Fibroblast of lung (primary cell): ENCODE results near the gene TMEM9. TPM values are rescaled to one million over a fixed set of nuclear protein-coding genes. Genes with fewer than 3 reads are reported as not detected.

Source experiments
- DNase-seq, 2 donors: peaks; one replicate each; pipeline versions ENCODE4 v3.0.0 to v3.0.0-alpha.2; 2010; ENCODE audit warnings: low read depth in 2 of 2
- H2AFZ ChIP-seq: 2 replicates; pipeline ENCODE4 v1.5.1; 2012; ENCODE audit warnings: low read length, control low read depth, inconsistent platforms
- H3K27ac ChIP-seq: 2 replicates; pipeline ENCODE4 v1.5.1; 2011; ENCODE audit warnings: low read length, control low read depth; ENCODE audit not compliant: insufficient read depth
- H3K27me3 ChIP-seq: 2 replicates; pipeline ENCODE4 v1.5.1; 2011; ENCODE audit warnings: mild to moderate bottlenecking, low read length; ENCODE audit not compliant: control insufficient read depth, insufficient read depth
- H3K36me3 ChIP-seq: 2 replicates; pipeline ENCODE4 v1.5.1; 2011; ENCODE audit warnings: low read length; ENCODE audit not compliant: control insufficient read depth, insufficient read depth
- H3K4me1 ChIP-seq: 2 replicates; pipeline ENCODE4 v1.5.1; 2011; ENCODE audit warnings: low read length; ENCODE audit not compliant: control insufficient read depth, insufficient read depth; ENCODE audit errors: extremely low read depth
- H3K4me2 ChIP-seq: 2 replicates; pipeline ENCODE4 v1.5.1; 2011; ENCODE audit warnings: low read length, control low read depth; ENCODE audit not compliant: insufficient read depth; ENCODE audit errors: extremely low read depth
- H3K4me3 ChIP-seq, 4 experiments: fragments of 200-600 bp in 1 of 4; sonication (generic) in 1 of 4; replicated peaks in 1 of 4; 2 replicates each; pipeline ENCODE4 v1.5.1; 2011 to 2016; ENCODE audit warnings: low read length in 4 of 4, low read depth in 3 of 4, mild to moderate bottlenecking in 3 of 4, control low read depth in 2 of 4, inconsistent platforms in 1 of 4, mixed read lengths in 1 of 4; ENCODE audit not compliant: insufficient read depth in 1 of 4; ENCODE audit errors: control extremely low read depth in 1 of 4
- H3K79me2 ChIP-seq: 2 replicates; pipeline ENCODE4 v1.5.1; 2012; ENCODE audit warnings: mild to moderate bottlenecking, low read length, inconsistent platforms; ENCODE audit not compliant: control insufficient read depth, insufficient read depth
- H3K9ac ChIP-seq: 2 replicates; pipeline ENCODE4 v1.5.1; 2011; ENCODE audit warnings: mild to moderate bottlenecking, low read length, control low read depth; ENCODE audit not compliant: insufficient read depth
- H3K9me3 ChIP-seq: 2 replicates; pipeline ENCODE4 v1.5.1; 2012; ENCODE audit warnings: low read depth, low read length; ENCODE audit not compliant: control insufficient read depth, insufficient read depth
- H4K20me1 ChIP-seq: 2 replicates; pipeline ENCODE4 v1.5.1; 2011; ENCODE audit warnings: low read length; ENCODE audit not compliant: control insufficient read depth, insufficient read depth; ENCODE audit errors: extremely low read depth
- CTCF ChIP-seq, 2 donors: IDR thresholded peaks in 1 of 2; conservative IDR thresholded peaks in 1 of 2; 1 replicate in 1 of 2; 2 replicates in 1 of 2; pipeline ENCODE4 v1.5.1; 2011 to 2012; ENCODE audit warnings: low read length in 2 of 2, control low read depth in 1 of 2, inconsistent platforms in 1 of 2, low read depth in 1 of 2, mild to moderate bottlenecking in 1 of 2
- EZH2 ChIP-seq: IDR thresholded peaks from 2 replicates; pipeline ENCODE4 v1.5.1; 2012; ENCODE audit warnings: low read length, control low read depth, mild to moderate bottlenecking; ENCODE audit errors: missing control alignments
- polyA plus RNA-seq, 2 donors: library from polyadenylated mRNA; depleted of rRNA in 1 of 2; stranded (reverse) in 1 of 2; unstranded in 1 of 2; fragments of >200 nt; gene quantifications; 2 replicates each; pipeline ENCODE4 v1.2.1, GENCODE V29; 2011 to 2012; ENCODE audit warnings: missing spikeins in 1 of 2
- total RNA-seq: library from RNA; depleted of rRNA; stranded (reverse); fragments of >200 nt; gene quantifications from 2 replicates; pipeline ENCODE4 v1.2.1, GENCODE V29; 2014

Gene TMEM9
- total and polyA plus RNA-seq, 2 donors (not counting 1 experiment from before 2014, with no cell fraction given), result 58.2 to 91.0 TPM

GRCh38 chr1:201140235-201140940 lies 13.9 kb downstream of the TMEM9 start:
- Histone ChIP-seq H3K79me2 (no peaks in the 10 kb centered on the region), H3K27me3 (no peaks in the 10 kb centered on the region), H3K4me2 (no peak overlapping the region), H3K4me1 (peaks cover 13% of the 10 kb centered on the region), H3K9me3 (no peaks in the 10 kb centered on the region), H3K36me3 (peaks cover 14% of the 10 kb centered on the region), H4K20me1 (no peaks in the 10 kb centered on the region), H3K27ac (no peak overlapping the region), H3K4me3 (no peak overlapping the region), H3K9ac (no peak overlapping the region), H2AFZ (no peak overlapping the region)
- DNase-seq, result no peak
- TF ChIP-seq EZH2 (no peak), CTCF (conservative IDR thresholded peaks at IDR 0.05 in 1 of 2, IDR thresholded peaks at IDR 0.05 in 1 of 2; ENCODE audit: low read depth in 1 of 2, low read length in 2 of 2) (no peak)

GRCh38 chr1:201139756-201140155 lies 14.5 kb downstream of the TMEM9 start:
- no peak for DNase-seq

GRCh38 chr1:201139306-201139705 lies 15.0 kb downstream of the TMEM9 start:
- H3K36me3 ChIP-seq, result peaks cover 14% of the 10 kb centered on the region
- no peak overlapping the region for H2AFZ ChIP-seq
- H3K4me1 ChIP-seq, result peaks cover 13% of the 10 kb centered on the region
- H3K4me2 ChIP-seq, result no peak overlapping the region
- H4K20me1 ChIP-seq, result no peaks in the 10 kb centered on the region
- H3K9ac ChIP-seq, result no peak overlapping the region
- H3K9me3 ChIP-seq, result no peaks in the 10 kb centered on the region
- no peak overlapping the region for H3K27ac ChIP-seq
- no peak overlapping the region for H3K4me3 ChIP-seq
- H3K79me2 ChIP-seq, result no peaks in the 10 kb centered on the region
- no peaks in the 10 kb centered on the region for H3K27me3 ChIP-seq
- DNase-seq, result no peak
- TF ChIP-seq CTCF (conservative IDR thresholded peaks at IDR 0.05 in 1 of 2, IDR thresholded peaks at IDR 0.05 in 1 of 2; ENCODE audit: low read depth in 1 of 2, low read length in 2 of 2) (no peak), EZH2 (no peak)

More at GRCh38 chr1:201139756-201140155, 14.5 kb downstream of the TMEM9 start:
- Histone ChIP-seq H3K4me1 (peaks cover 13% of the 10 kb centered on the region), H4K20me1 (no peaks in the 10 kb centered on the region), H2AFZ (no peak overlapping the region), H3K9me3 (no peaks in the 10 kb centered on the region), H3K27ac (no peak overlapping the region), H3K4me3 (no peak overlapping the region), H3K9ac (no peak overlapping the region), H3K36me3 (peaks cover 14% of the 10 kb centered on the region), H3K4me2 (no peak overlapping the region), H3K27me3 (no peaks in the 10 kb centered on the region), H3K79me2 (no peaks in the 10 kb centered on the region)
- TF ChIP-seq EZH2 (no peak), CTCF (conservative IDR thresholded peaks at IDR 0.05 in 1 of 2, IDR thresholded peaks at IDR 0.05 in 1 of 2; ENCODE audit: low read depth in 1 of 2, low read length in 2 of 2) (no peak)
